Transverse colon (tissue), 4 donors: ENCODE measurements around the gene AUH. TPM values are rescaled to one million over a fixed set of nuclear protein-coding genes. Genes with fewer than 3 reads are reported as not detected.

Source experiments
- DNase-seq: peaks from one replicate; pipeline ENCODE4 v3.0.0-alpha.2; 2019
- H3K27ac ChIP-seq, 4 donors: fragments of 200-600 bp; sonication (generic); 2 replicates each; pipeline ENCODE4 v1.5.1; 2016 to 2018; ENCODE audit warnings: inconsistent platforms in 4 of 4
- H3K27me3 ChIP-seq: fragments of 200-600 bp; sonication (generic); 2 replicates; pipeline ENCODE4 v1.5.1; 2017; ENCODE audit warnings: inconsistent platforms
- H3K36me3 ChIP-seq, 4 donors: fragments of 200-600 bp; sonication (generic); 2 replicates each; pipeline ENCODE4 v1.5.1; 2017 to 2019; ENCODE audit warnings: inconsistent platforms in 4 of 4
- H3K4me1 ChIP-seq, 4 donors: fragments of 200-600 bp; sonication (generic); 2 replicates each; pipeline ENCODE4 v1.5.1; 2017 to 2020; ENCODE audit warnings: inconsistent platforms in 4 of 4
- H3K4me3 ChIP-seq, 4 donors: fragments of 200-600 bp; sonication (generic); 1 replicate in 1 of 4; 2 replicates in 3 of 4; pipeline versions ENCODE4 v1.5.1 to v1.6.1; 2017 to 2019; ENCODE audit warnings: inconsistent platforms in 4 of 4
- H3K9me3 ChIP-seq, 2 donors: fragments of 200-600 bp; sonication (generic); 2 replicates each; pipeline ENCODE4 v1.5.1; 2017 to 2019; ENCODE audit warnings: inconsistent platforms in 2 of 2
- CTCF ChIP-seq, 5 experiments: fragments of 200-600 bp in 3 of 5; fragments of 450-650 bp in 2 of 5; sonication (generic) in 3 of 5; IDR thresholded peaks; 1 replicate in 2 of 5; 2 replicates in 3 of 5; pipeline ENCODE4 v1.5.1; 2016 to 2017; ENCODE audit warnings: antibody characterized with exemption in 5 of 5, inconsistent platforms in 3 of 5, mild to moderate bottlenecking in 2 of 5, moderate library complexity in 1 of 5
- EP300 ChIP-seq: sonication (generic); formaldehyde crosslinking; IDR thresholded peaks from one replicate; pipeline ENCODE4 v1.6.1; 2017; ENCODE audit warnings: antibody characterized with exemption, low read depth
- POLR2A ChIP-seq: fragments of 450-650 bp; IDR thresholded peaks from one replicate; pipeline ENCODE4 v1.6.1; 2016; ENCODE audit warnings: antibody characterized with exemption, mild to moderate bottlenecking, moderate library complexity
- POLR2AphosphoS5 ChIP-seq, 3 donors: sonication (generic); formaldehyde crosslinking; IDR thresholded peaks; one replicate each; pipeline ENCODE4 v1.6.1; 2016; ENCODE audit warnings: antibody characterized with exemption in 3 of 3
- WGBS, 2 donors: methylation state at CpG; one replicate each; pipeline ENCODE4 v1.1.5; 2018; ENCODE audit warnings: low coverage in 1 of 2; 5-methylcytosine and 5-hydroxymethylcytosine counted together
- in situ Hi-C, 4 donors: fragments of 200-750 bp; cut with MboI; loops; one replicate each; pipeline versions ENCODE4 v1.15.0 to v1.15.1; 2017; ENCODE audit warnings: low sequenced_read_pairs in 3 of 4, low pct_ligation_motif_present in 1 of 4, low pct_unique_long_range_greater_than_20kb in 1 of 4
- intact Hi-C: fragments of 100-400 bp; cut with DNase I; formaldehyde crosslinking; loops from one replicate; pipeline ENCODE4 v1.15.1; 2023; ENCODE audit warnings: low total_unique reads
- total RNA-seq, 4 donors: library from RNA; depleted of rRNA; stranded (reverse); fragments of >200 nt; gene quantifications; one replicate each; pipeline ENCODE4 v1.1.0, GENCODE V29; 2016

The AUH gene
- total RNA-seq, 4 donors from 2014 or later = 55.0 to 136 (median 83.8) TPM

GRCh38 chr9:91197232-91198181, 164.2 kb downstream of the AUH start:
- Histone ChIP-seq H3K36me3 (no peaks in the 10 kb centered on the region), H3K27me3 (no peaks in the 10 kb centered on the region), H3K9me3 (peaks cover 0 to 7% of the 10 kb centered on the region in 2 donors), H3K4me3 (no peak overlapping the region), H3K27ac (peak overlapping the region; percentile 74 to 99 (median 98)), H3K4me1 (peaks cover 32 to 77% (median 55%) of the 10 kb centered on the region in 4 donors)
- in situ Hi-C loops = loop anchor here in 1 of 4 donors (10.0 kb wide), 1 partner anchor 227 kb away; the partner anchor contains the start of gene NFIL3
- TF ChIP-seq POLR2AphosphoS5 (IDR thresholded peaks at IDR 0.05) = peak; percentile 96 to 97 (median 96)
- TF ChIP-seq EP300 = peak; percentile 99
- no peak for TF ChIP-seq POLR2A
- no peak for TF ChIP-seq CTCF (IDR thresholded peaks at IDR 0.05)
- peak; percentile 85 for DNase-seq
- intact Hi-C loops = loop anchor here (5.0 kb wide), 1 partner anchor 65 kb away; no protein-coding TSS in a partner anchor
- WGBS, 2 donors = 24 to 36% methylated on average over 12 to 13 of the region's 13 CpGs

- H3K4me3 ChIP-seq = no peak overlapping the region
- DNase-seq = no peak
- H3K27ac ChIP-seq = peak overlapping the region; percentile 74 to 99 (median 98)
- TF ChIP-seq POLR2AphosphoS5 (IDR thresholded peaks at IDR 0.05) (no peak), CTCF (IDR thresholded peaks at IDR 0.05) (no peak)
- intact Hi-C loops (loop anchor here (5.0 kb wide), 1 partner anchor 64 kb away; no protein-coding TSS in a partner anchor), in situ Hi-C loops (loop anchor here in 1 of 4 donors (10.0 kb wide), 1 partner anchor 228 kb away; the partner anchor contains the start of gene NFIL3)
- peaks cover 0 to 7% of the 10 kb centered on the region in 2 donors for H3K9me3 ChIP-seq
- peaks cover 44 to 88% (median 63%) of the 10 kb centered on the region in 4 donors for H3K4me1 ChIP-seq
- no peaks in the 10 kb centered on the region for H3K27me3 ChIP-seq
- WGBS, 2 donors = 85% methylated on average over 8 of the region's 8 CpGs; no CpG with 5 or more reads in 1 of the 2 donors
- H3K36me3 ChIP-seq = no peaks in the 10 kb centered on the region
Observed at GRCh38 chr9:91196103-91196950, 165.4 kb downstream of the AUH start.

GRCh38 chr9:91195372-91196012, 166.2 kb downstream of the AUH start:
- Histone ChIP-seq H3K27me3 (no peaks in the 10 kb centered on the region), H3K9me3 (peaks cover 0 to 3% of the 10 kb centered on the region in 2 donors), H3K4me1 (peaks cover 44 to 88% (median 63%) of the 10 kb centered on the region in 4 donors), H3K36me3 (no peaks in the 10 kb centered on the region), H3K27ac (peak overlapping the region; percentile 95 to 99 (median 98)), H3K4me3 (no peak overlapping the region)
- in situ Hi-C loops (loop anchor here in 1 of 4 donors (10.0 kb wide), 1 partner anchor 229 kb away; the partner anchor contains the start of gene NFIL3), intact Hi-C loops (loop anchor here (5.0 kb wide), 1 partner anchor 63 kb away; no protein-coding TSS in a partner anchor)
- WGBS, 2 donors = 96% methylated on average over 5 of the region's 5 CpGs; no CpG with 5 or more reads in 1 of the 2 donors
- no peak for DNase-seq
- no peak for TF ChIP-seq EP300
- TF ChIP-seq POLR2A = no peak
- no peak for TF ChIP-seq CTCF (IDR thresholded peaks at IDR 0.05)
- no peak for TF ChIP-seq POLR2AphosphoS5 (IDR thresholded peaks at IDR 0.05)
